Pancreas (tissue), 10 donors: ENCODE results near the gene CNOT2. TPM values are rescaled to one million over a fixed set of nuclear protein-coding genes. Genes with fewer than 3 reads are reported as not detected.
"Not testable (repeated sequence)": the region's sequence is repeated elsewhere in the genome, so short reads cannot be mapped to it uniquely, and the experiment has no call there.

Experiments
- ATAC-seq, 4 donors: fragments of 200-7000 bp; cut with Tn5 transposase; one replicate each; pipeline versions ENCODE4 v1.8.0 to v1.9.1; 2020; ENCODE audit warnings: mild to moderate bottlenecking in 4 of 4, moderate library complexity in 4 of 4
- DNase-seq, 6 donors: peaks; one replicate each; pipeline ENCODE4 v3.0.0-alpha.2; 2020
- FAIRE-seq: peaks from 2 replicates; lab custom pipeline; 2012; peaks lifted over from hg19 to GRCh38; lab: Jason Lieb, UNC
- H3K27ac ChIP-seq, 4 donors: fragments of 200-600 bp; sonication (generic); 1 replicate in 3 of 4; 2 replicates in 1 of 4; pipeline versions ENCODE4 v1.5.0 to v1.8.0; 2020
- H3K27me3 ChIP-seq, 4 donors: fragments of 200-600 bp; one replicate each; pipeline ENCODE4 v1.8.0; 2021
- H3K36me3 ChIP-seq, 3 donors: fragments of 200-600 bp; sonication (generic) in 1 of 3; one replicate each; pipeline versions ENCODE4 v1.5.0 to v1.8.0; 2020 to 2021
- H3K4me1 ChIP-seq, 3 donors: fragments of 200-600 bp; one replicate each; pipeline ENCODE4 v1.8.0; 2021
- H3K4me3 ChIP-seq, 4 donors: fragments of 200-600 bp; sonication (generic) in 2 of 4; one replicate each; pipeline versions ENCODE4 v1.5.0 to v1.8.0; 2020 to 2021
- H3K9me3 ChIP-seq, 4 donors: fragments of 200-600 bp; one replicate each; pipeline ENCODE4 v1.8.0; 2021
- CTCF ChIP-seq, 4 donors: fragments of 200-600 bp; sonication (generic) in 3 of 4; IDR thresholded peaks; one replicate each; pipeline versions ENCODE4 v1.5.0 to v1.8.0; 2021; ENCODE audit warnings: antibody characterized with exemption in 4 of 4
- WGBS, 2 donors: extraction: QIAGEN DNeasy Blood & Tissue Kit; methylation state at CpG; one replicate each; pipeline ENCODE4 v1.1.7; 2013; 5-methylcytosine and 5-hydroxymethylcytosine counted together
- intact Hi-C, 3 donors: fragments of 100-400 bp; cut with DNase I; formaldehyde crosslinking; loops; one replicate each; pipeline versions ENCODE4 v1.11.1 to v1.14.2; 2022
- polyA plus RNA-seq, 2 donors: library from polyadenylated mRNA; stranded (reverse); fragments of 200-250 nt; gene quantifications; one replicate each; pipeline ENCODE4 v1.2.3, GENCODE V29; 2013
- total RNA-seq, 6 donors: library from RNA; stranded (reverse); fragmentation: NEBNext Ultra II Directional in 4 of 6; extraction: Animal tissue kit (Norgen Biotek cat#: 25700) in 4 of 6; gene quantifications; one replicate each; pipeline versions ENCODE4 v1.2.1 to v1.2.4, GENCODE V29; 2021 to 2023
- donor health status: healthy with polysubstance abuse.
- donor health status: DM: no; HTN: no; CAD: no; lungs with moderate emphysema.
- donor health status: DM: no; HTN: no; CAD: no.
- donor health status: control.
- donor health status: control.
- donor health status: Bipolar disorder and iron deficiency.
- donor health status: DM: yes; HTN: yes; CAD: no.
- donor health status: DM: no; HTN: no; CAD: no.
- donor health status: DM: no; HTN: no; CAD: no.
- donor health status: DM: yes; HTN: yes; CAD: no.

Gene CNOT2
- total and polyA plus RNA-seq, 8 donors: 15.0 to 44.0 (median 25.2) TPM

GRCh38 chr12:70288817-70289216 lies 45.6 kb downstream of the CNOT2 start:
- TF ChIP-seq CTCF (IDR thresholded peaks at IDR 0.05): no peak
- Histone ChIP-seq H3K4me1 (peaks cover 0 to 9% (median 0%) of the 10 kb centered on the region in 3 donors), H3K4me3 (no peak overlapping the region), H3K27me3 (no peaks in the 10 kb centered on the region), H3K27ac (no peak overlapping the region), H3K9me3 (no peaks in the 10 kb centered on the region), H3K36me3 (no peaks in the 10 kb centered on the region)
- no peak for DNase-seq
- ATAC-seq: no peak
- intact Hi-C loops: no loop called here
- 99 to 100% methylated on average over 2 of the region's 2 CpGs for WGBS, 2 donors
- no peak for FAIRE-seq

- intact Hi-C loops: no loop called here
- Histone ChIP-seq H3K27ac (no peak overlapping the region), H3K36me3 (no peaks in the 10 kb centered on the region), H3K9me3 (no peaks in the 10 kb centered on the region), H3K4me3 (no peak overlapping the region), H3K4me1 (peaks cover 0 to 9% (median 0%) of the 10 kb centered on the region in 3 donors), H3K27me3 (no peaks in the 10 kb centered on the region)
- no peak for ATAC-seq
- FAIRE-seq: no peak
- TF ChIP-seq CTCF (IDR thresholded peaks at IDR 0.05): no peak
- no peak for DNase-seq
Measured at GRCh38 chr12:70290116-70290515, 46.9 kb downstream of the CNOT2 start.

- 81 to 88% methylated on average over 3 of the region's 3 CpGs for WGBS, 2 donors
Measured at GRCh38 chr12:70292017-70292776, 49.0 kb downstream of the CNOT2 start.

GRCh38 chr12:70304684-70305555 lies 61.7 kb downstream of the CNOT2 start:
- ATAC-seq, H3K4me3 ChIP-seq, H3K27me3 ChIP-seq, intact Hi-C loops, H3K4me1 ChIP-seq, DNase-seq, H3K27ac ChIP-seq, H3K9me3 ChIP-seq, H3K36me3 ChIP-seq, FAIRE-seq: not testable (repeated sequence)
- 85 to 93% methylated on average over 25 of the region's 25 CpGs for WGBS, 2 donors

More at GRCh38 chr12:70292017-70292776, 49.0 kb downstream of the CNOT2 start:
- DNase-seq (no peak), ATAC-seq (no peak), FAIRE-seq (no peak)
- TF ChIP-seq CTCF (IDR thresholded peaks at IDR 0.05): no peak
- H3K27ac ChIP-seq: no peak overlapping the region
- H3K9me3 ChIP-seq: no peaks in the 10 kb centered on the region
- H3K4me1 ChIP-seq: peaks cover 0 to 9% (median 0%) of the 10 kb centered on the region in 3 donors
- no peaks in the 10 kb centered on the region for H3K36me3 ChIP-seq
- intact Hi-C loops: no loop called here
- H3K4me3 ChIP-seq: no peak overlapping the region
- H3K27me3 ChIP-seq: no peaks in the 10 kb centered on the region

- Histone ChIP-seq H3K27ac (no peak overlapping the region), H3K9me3 (no peaks in the 10 kb centered on the region), H3K4me1 (no peaks in the 10 kb centered on the region), H3K4me3 (no peak overlapping the region), H3K36me3 (no peaks in the 10 kb centered on the region), H3K27me3 (no peaks in the 10 kb centered on the region)
- ATAC-seq (no peak), FAIRE-seq (no peak), DNase-seq (no peak)
- WGBS, 2 donors: 95 to 97% methylated on average over 5 of the region's 5 CpGs
- intact Hi-C loops: no loop called here
- TF ChIP-seq CTCF (IDR thresholded peaks at IDR 0.05): no peak
Measured at GRCh38 chr12:70305794-70306193, 62.6 kb downstream of the CNOT2 start.
